K562 (cell line): Measurements from ENCODE around the gene ARMC7. TPM values are rescaled to one million over a fixed set of nuclear protein-coding genes. Genes with fewer than 3 reads are reported as not detected.

Source experiments
- ATAC-seq: fragments of 200-7000 bp; cut with Tn5 transposase; 3 replicates; pipeline ENCODE4 v1.9.1; 2020; ENCODE audit warnings: moderate library complexity
- BruUV-seq: library from RNA; stranded (reverse); fragments of 400-500 nt; replicated peaks from 2 replicates; lab custom pipeline; 2021; lab: Mats Ljungman, UMichigan
- CTCF ChIA-PET: fragments of 300-600 bp; formaldehyde crosslinking; extraction: SDS; loops from one replicate; lab custom pipeline; 2021; ENCODE audit warnings: low intra/inter-chr PET ratio; lab: Yijun Ruan, JAX
- POLR2A ChIA-PET: fragments of 300-600, 350-650 bp; sonication (Branson Sonifier 250); formaldehyde crosslinking; extraction: SDS; loops from one replicate; lab custom pipeline; 2021; ENCODE audit warnings: antibody characterized with exemption, inconsistent platforms; lab: Yijun Ruan, JAX
- DNase-seq, 4 experiments: peaks; one replicate each; pipeline versions ENCODE4 v3.0.0 to v3.0.0-alpha.2; 2011 to 2018; ENCODE audit warnings: low spot score in 3 of 4, mixed read lengths in 3 of 4; ENCODE audit errors: extremely low read depth in 1 of 4
- FAIRE-seq: peaks from 2 replicates; lab custom pipeline; 2011; peaks lifted over from hg19 to GRCh38; lab: Jason Lieb, UNC
- H2AFZ ChIP-seq: 2 replicates; pipeline ENCODE4 v1.6.0; 2011; ENCODE audit warnings: low read depth, low read length, control low read depth, inconsistent platforms
- H3K27ac ChIP-seq: fragments of 200-600 bp; 3 replicates; pipeline ENCODE4 v1.8.0; 2011; ENCODE audit warnings: low read depth, mild to moderate bottlenecking, control low read depth, inconsistent platforms, low read length, moderate library complexity, mixed read lengths; ENCODE audit errors: extremely low read depth
- H3K27me3 ChIP-seq, 2 experiments: fragments of 300-600 bp in 1 of 2; 2 replicates in 1 of 2; 3 replicates in 1 of 2; pipeline versions ENCODE4 v1.6.0 to v1.8.0; 2011; ENCODE audit warnings: inconsistent platforms in 2 of 2, low read length in 2 of 2, mild to moderate bottlenecking in 1 of 2, mixed read lengths in 1 of 2, moderate library complexity in 1 of 2; ENCODE audit not compliant: control insufficient read depth in 2 of 2, insufficient read depth in 2 of 2
- H3K36me3 ChIP-seq: fragments of 300-600 bp; 3 replicates; pipeline ENCODE4 v1.8.0; 2011; ENCODE audit warnings: mild to moderate bottlenecking, low read length, inconsistent platforms; ENCODE audit not compliant: control insufficient read depth, insufficient read depth
- H3K4me1 ChIP-seq, 2 experiments: fragments of 200-600 bp in 1 of 2; replicated peaks in 1 of 2; 2 replicates in 1 of 2; 3 replicates in 1 of 2; pipeline versions ENCODE4 v1.5.1 to v1.8.0; 2011; ENCODE audit warnings: inconsistent platforms in 2 of 2, low read length in 2 of 2, mild to moderate bottlenecking in 1 of 2, mixed read lengths in 1 of 2, moderate library complexity in 1 of 2; ENCODE audit not compliant: control insufficient read depth in 2 of 2, insufficient read depth in 2 of 2
- H3K4me2 ChIP-seq: 2 replicates; pipeline ENCODE4 v1.6.1; 2011; ENCODE audit warnings: low read length, control low read depth, inconsistent platforms, mixed read lengths; ENCODE audit not compliant: insufficient read depth
- H3K4me3 ChIP-seq: fragments of 200-600 bp; sonication (generic), shearing (Covaris generic); 2 replicates; pipeline ENCODE4 v1.5.1; 2016; ENCODE audit warnings: control low read depth, inconsistent platforms
- H3K79me2 ChIP-seq: fragments of 200-600 bp; 3 replicates; pipeline ENCODE4 v1.8.0; 2011; ENCODE audit warnings: low read length, inconsistent platforms; ENCODE audit not compliant: control insufficient read depth, insufficient read depth
- H3K9ac ChIP-seq, 2 experiments: 2 replicates each; pipeline versions ENCODE4 v1.6.0 to v1.6.1; 2011; ENCODE audit warnings: low read depth in 2 of 2, low read length in 2 of 2, control low read depth in 1 of 2, inconsistent platforms in 1 of 2, mild to moderate bottlenecking in 1 of 2, mixed read lengths in 1 of 2; ENCODE audit not compliant: insufficient read depth in 1 of 2
- H3K9me1 ChIP-seq: one replicate; pipeline ENCODE4 v1.6.0; 2011; ENCODE audit warnings: inconsistent platforms, mild to moderate bottlenecking, low read length, moderate library complexity; ENCODE audit not compliant: control insufficient read depth, insufficient read depth
- H3K9me3 ChIP-seq: replicated peaks from 2 replicates; pipeline ENCODE4 v1.5.1; 2011; ENCODE audit warnings: low read depth, low read length, inconsistent platforms; ENCODE audit not compliant: control insufficient read depth, insufficient read depth
- H4K20me1 ChIP-seq: replicated peaks from 2 replicates; pipeline ENCODE4 v1.6.1; 2011; ENCODE audit warnings: low read length, inconsistent platforms, mixed read lengths; ENCODE audit not compliant: control insufficient read depth, insufficient read depth
- DNMT1 ChIP-seq: fragments of 450-650 bp; IDR thresholded peaks from 2 replicates; pipeline ENCODE4 v1.6.1; 2016; ENCODE audit warnings: antibody characterized with exemption, mild to moderate bottlenecking
- NFE2L1 ChIP-seq: fragments of 450-650 bp; IDR thresholded peaks from 2 replicates; pipeline ENCODE4 v1.6.1; 2016; ENCODE audit warnings: missing genetic modification characterization, low read depth, mild to moderate bottlenecking, missing compliant biosample characterization, moderate library complexity, borderline replicate concordance
- NR1H2 ChIP-seq: sonication (generic); formaldehyde crosslinking; IDR thresholded peaks from 2 replicates; pipeline ENCODE4 v1.4.0; 2020; ENCODE audit warnings: mild to moderate bottlenecking, missing genetic modification reagents
- RUNX1 ChIP-seq: sonication (generic); IDR thresholded peaks from 2 replicates; pipeline ENCODE4 v1.6.1; 2016; ENCODE audit warnings: antibody characterized with exemption, low read depth
- ZKSCAN1 ChIP-seq: fragments of 150-350 bp; IDR thresholded peaks from 2 replicates; pipeline ENCODE4 v1.6.1; 2016; ENCODE audit warnings: low read depth, low read length
- ZNF384 ChIP-seq: IDR thresholded peaks from 2 replicates; pipeline ENCODE4 v1.6.1; 2012; ENCODE audit warnings: low read depth, low read length, improper control_type of control experiment
- WGBS: fragments of 100-300 bp; shearing (Covaris generic); methylation state at CpG from one replicate; pipeline ENCODE4 v1.1.6; 2016; ENCODE audit warnings: low coverage, mixed read lengths; ENCODE audit not compliant: insufficient coverage; ENCODE audit errors: missing lambda C conversion rate; 5-methylcytosine and 5-hydroxymethylcytosine counted together
- in situ Hi-C: fragments of 300-500 bp; cut with MboI; formaldehyde crosslinking; loops from 4 replicates; pipeline ENCODE4 v1.15.0; 2018; ENCODE audit warnings: inconsistent platforms, mixed read lengths
- intact Hi-C: fragments of 100-400 bp; cut with micrococcal nuclease; formaldehyde crosslinking; loops from 2 replicates; pipeline ENCODE4 v1.14.2; 2022
- polyA plus RNA-seq, 8 experiments: library from polyadenylated mRNA; depleted of rRNA in 4 of 8; stranded (reverse) in 5 of 8; unstranded in 3 of 8; fragments of >200 nt; fragmentation: Nextera tagmentation in 2 of 8; fragmentation: Illumina TruSeq in 1 of 8; extraction: Ambion mirVana in 2 of 8; extraction: Trizol in 1 of 8; gene quantifications; 2 replicates each; pipeline versions ENCODE4 v1.2.1 to v1.2.3, GENCODE V29; 2011 to 2014; ENCODE audit warnings: inconsistent platforms in 1 of 8, missing spikeins in 1 of 8
- total RNA-seq, 7 experiments: library from RNA; depleted of rRNA in 6 of 7; stranded (reverse); fragments of >200 nt in 6 of 7; fragmentation: Illumina TruSeq in 2 of 7; extraction: Trizol in 2 of 7; gene quantifications; 2 replicates each; pipeline versions ENCODE4 v1.2.1 to v1.2.3, GENCODE V29; 2011 to 2021; ENCODE audit warnings: low replicate concordance in 1 of 7
- TF ChIP-seq, protein P1 (sequence below): IDR thresholded peaks from 2 replicates; pipeline ENCODE4 v1.6.1; 2016; ENCODE audit warnings: missing genetic modification characterization, missing compliant biosample characterization
- TF ChIP-seq, protein P2 (sequence below): sonication (generic); formaldehyde crosslinking; IDR thresholded peaks from 2 replicates; pipeline ENCODE4 v1.4.0; 2020; ENCODE audit warnings: mild to moderate bottlenecking, missing genetic modification reagents

The ARMC7 gene
- total and polyA plus RNA-seq, 9 of the 15 experiments (the other 6 are each of a cell fraction or from before 2014, with no cell fraction given), result 1.4 to 15.2 (median 5.9) TPM

DNA sequence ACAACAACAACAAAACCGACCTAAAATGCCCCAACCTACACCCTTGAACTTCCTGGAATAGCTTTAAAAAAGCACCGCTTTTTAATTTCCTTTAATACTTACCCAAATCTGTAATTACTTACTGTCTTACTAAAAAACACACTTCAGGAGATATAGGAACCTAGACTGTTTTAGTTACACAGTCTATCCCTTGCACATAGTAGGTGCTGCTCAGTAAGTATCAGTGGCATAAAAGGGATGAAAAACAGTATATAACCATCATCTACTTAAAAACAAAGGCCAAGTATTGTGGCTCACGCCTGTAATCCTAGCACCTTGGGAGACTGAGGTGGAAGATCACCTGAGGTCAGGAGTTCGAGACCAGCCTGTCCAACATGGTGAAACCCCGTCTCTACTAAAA is 66.9 kb downstream of the ARMC7 start:
- peaks cover 93% of the 10 kb centered on the region for H3K36me3 ChIP-seq
- peaks cover 4% of the 10 kb centered on the region; the same call in 1 of the 2 replicates for H4K20me1 ChIP-seq
- no peak overlapping the region for H3K9ac ChIP-seq
- no peak overlapping the region for H3K4me2 ChIP-seq
- no peaks in the 10 kb centered on the region for H3K27me3 ChIP-seq
- DNase-seq (no peak), FAIRE-seq (no peak), ATAC-seq (no peak)
- H2AFZ ChIP-seq, result no peak overlapping the region
- intact Hi-C loops (no loop called here), in situ Hi-C loops (no loop called here)
- 98% methylated on average over 5 of the region's 5 CpGs for WGBS
- peaks cover 88% of the 10 kb centered on the region for H3K79me2 ChIP-seq
- H3K27ac ChIP-seq, result no peak overlapping the region
- CTCF ChIA-PET, result no interaction called here
- POLR2A ChIA-PET, result interaction anchor here (0.6 to 7.1 kb wide), 5 partner anchors 10 to 103 kb away, joined by 3 to 55 read pairs (median 4); partner anchors contain the start of gene JPT1
- H3K9me1 ChIP-seq, result no peaks in the 10 kb centered on the region
- TF ChIP-seq ZKSCAN1 (peak; percentile 88), RUNX1 (no peak), DNMT1 (no peak), ZNF384 (no peak), NFE2L1 (tag) (no peak), NR1H2 (CRISPR knock-in tag) (no peak)
- TF ChIP-seq, protein P1, sequence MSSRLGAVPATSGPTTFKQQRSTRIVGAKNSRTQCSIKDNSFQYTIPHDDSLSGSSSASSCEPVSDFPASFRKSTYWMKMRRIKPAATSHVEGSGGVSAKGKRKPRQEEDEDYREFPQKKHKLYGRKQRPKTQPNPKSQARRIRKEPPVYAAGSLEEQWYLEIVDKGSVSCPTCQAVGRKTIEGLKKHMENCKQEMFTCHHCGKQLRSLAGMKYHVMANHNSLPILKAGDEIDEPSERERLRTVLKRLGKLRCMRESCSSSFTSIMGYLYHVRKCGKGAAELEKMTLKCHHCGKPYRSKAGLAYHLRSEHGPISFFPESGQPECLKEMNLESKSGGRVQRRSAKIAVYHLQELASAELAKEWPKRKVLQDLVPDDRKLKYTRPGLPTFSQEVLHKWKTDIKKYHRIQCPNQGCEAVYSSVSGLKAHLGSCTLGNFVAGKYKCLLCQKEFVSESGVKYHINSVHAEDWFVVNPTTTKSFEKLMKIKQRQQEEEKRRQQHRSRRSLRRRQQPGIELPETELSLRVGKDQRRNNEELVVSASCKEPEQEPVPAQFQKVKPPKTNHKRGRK (tag), result no peak
- TF ChIP-seq, protein P2, sequence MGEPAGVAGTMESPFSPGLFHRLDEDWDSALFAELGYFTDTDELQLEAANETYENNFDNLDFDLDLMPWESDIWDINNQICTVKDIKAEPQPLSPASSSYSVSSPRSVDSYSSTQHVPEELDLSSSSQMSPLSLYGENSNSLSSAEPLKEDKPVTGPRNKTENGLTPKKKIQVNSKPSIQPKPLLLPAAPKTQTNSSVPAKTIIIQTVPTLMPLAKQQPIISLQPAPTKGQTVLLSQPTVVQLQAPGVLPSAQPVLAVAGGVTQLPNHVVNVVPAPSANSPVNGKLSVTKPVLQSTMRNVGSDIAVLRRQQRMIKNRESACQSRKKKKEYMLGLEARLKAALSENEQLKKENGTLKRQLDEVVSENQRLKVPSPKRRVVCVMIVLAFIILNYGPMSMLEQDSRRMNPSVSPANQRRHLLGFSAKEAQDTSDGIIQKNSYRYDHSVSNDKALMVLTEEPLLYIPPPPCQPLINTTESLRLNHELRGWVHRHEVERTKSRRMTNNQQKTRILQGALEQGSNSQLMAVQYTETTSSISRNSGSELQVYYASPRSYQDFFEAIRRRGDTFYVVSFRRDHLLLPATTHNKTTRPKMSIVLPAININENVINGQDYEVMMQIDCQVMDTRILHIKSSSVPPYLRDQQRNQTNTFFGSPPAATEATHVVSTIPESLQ (CRISPR knock-in tag), result no peak
- H3K4me3 ChIP-seq, result no peak overlapping the region
- H3K4me1 ChIP-seq, result peaks cover 5 to 10% of the 10 kb centered on the region in 2 experiments; a peak in 4 of 5 replicates
- H3K9me3 ChIP-seq, result no peaks in the 10 kb centered on the region
- no TSS peak for BruUV-seq
